Lung (tissue), 12 donors: ENCODE data around the gene ANAPC13. TPM values are rescaled to one million over a fixed set of nuclear protein-coding genes. Genes with fewer than 3 reads are reported as not detected.

ENCODE experiments used
- ATAC-seq: fragments of 200-7000 bp; cut with Tn5 transposase; one replicate; pipeline ENCODE4 v1.9.1; 2020; ENCODE audit warnings: moderate number of reproducible peaks; ENCODE audit not compliant: insufficient read depth, low FRiP score
- DNase-seq, 3 donors: peaks; one replicate each; pipeline ENCODE4 v3.0.0-alpha.2; 2013 to 2017
- H3K27ac ChIP-seq, 2 donors: one replicate each; pipeline ENCODE4 v1.5.1; 2013; ENCODE audit warnings: mild to moderate bottlenecking in 2 of 2, moderate library complexity in 2 of 2, control low read depth in 1 of 2, inconsistent platforms in 1 of 2, low read depth in 1 of 2, low read length in 1 of 2
- H3K27me3 ChIP-seq, 3 donors: one replicate each; pipeline ENCODE4 v1.5.1; 2013; ENCODE audit warnings: low read length in 2 of 3; ENCODE audit not compliant: control insufficient read depth in 3 of 3, insufficient read depth in 3 of 3
- H3K36me3 ChIP-seq, 4 donors: one replicate each; pipeline ENCODE4 v1.5.1; 2013; ENCODE audit warnings: low read length in 4 of 4, mild to moderate bottlenecking in 1 of 4, moderate library complexity in 1 of 4; ENCODE audit not compliant: control insufficient read depth in 4 of 4, insufficient read depth in 4 of 4
- H3K4me1 ChIP-seq, 5 donors: one replicate each; pipeline ENCODE4 v1.5.1; 2013; ENCODE audit warnings: low read length in 5 of 5, mild to moderate bottlenecking in 2 of 5, moderate library complexity in 1 of 5; ENCODE audit not compliant: control insufficient read depth in 5 of 5, insufficient read depth in 5 of 5
- H3K4me3 ChIP-seq: one replicate; pipeline ENCODE4 v1.5.1; 2013; ENCODE audit warnings: mild to moderate bottlenecking, control low read depth, moderate library complexity
- H3K9ac ChIP-seq, 2 donors: one replicate each; pipeline ENCODE4 v1.5.1; 2013; ENCODE audit warnings: low read length in 2 of 2, control low read depth in 1 of 2; ENCODE audit not compliant: insufficient read depth in 1 of 2
- H3K9me3 ChIP-seq, 4 donors: one replicate each; pipeline ENCODE4 v1.5.1; 2013; ENCODE audit warnings: low read length in 3 of 4, mild to moderate bottlenecking in 1 of 4, moderate library complexity in 1 of 4; ENCODE audit not compliant: control insufficient read depth in 4 of 4, insufficient read depth in 3 of 4
- CTCF ChIP-seq: IDR thresholded peaks from 2 replicates; pipeline ENCODE4 v1.5.1; 2012; ENCODE audit warnings: mild to moderate bottlenecking; ENCODE audit errors: control extremely low read depth, extremely low read depth
- WGBS, 2 donors: extraction: QIAGEN DNeasy Blood & Tissue Kit; methylation state at CpG; one replicate each; pipeline ENCODE4 v1.1.7; 2013; 5-methylcytosine and 5-hydroxymethylcytosine counted together
- polyA plus RNA-seq, 2 donors: library from polyadenylated mRNA; stranded (reverse); fragments of 200-250 nt; gene quantifications; one replicate each; pipeline ENCODE4 v1.2.1, GENCODE V29; 2013
- total RNA-seq, 2 donors: library from RNA; depleted of rRNA in 1 of 2; stranded (reverse); fragments of >200 nt in 1 of 2; gene quantifications; one replicate each; pipeline ENCODE4 v1.2.1, GENCODE V29; 2014 to 2021
- donor health status: control.
- donor health status: control.
- donor health status: Bipolar disorder and iron deficiency.
- donor health status: healthy.
- donor health status: DM: yes; HTN: yes; CAD: no.

Gene ANAPC13
- total and polyA plus RNA-seq, 4 donors = 36.9 to 85.2 (median 63.1) TPM

DNA sequence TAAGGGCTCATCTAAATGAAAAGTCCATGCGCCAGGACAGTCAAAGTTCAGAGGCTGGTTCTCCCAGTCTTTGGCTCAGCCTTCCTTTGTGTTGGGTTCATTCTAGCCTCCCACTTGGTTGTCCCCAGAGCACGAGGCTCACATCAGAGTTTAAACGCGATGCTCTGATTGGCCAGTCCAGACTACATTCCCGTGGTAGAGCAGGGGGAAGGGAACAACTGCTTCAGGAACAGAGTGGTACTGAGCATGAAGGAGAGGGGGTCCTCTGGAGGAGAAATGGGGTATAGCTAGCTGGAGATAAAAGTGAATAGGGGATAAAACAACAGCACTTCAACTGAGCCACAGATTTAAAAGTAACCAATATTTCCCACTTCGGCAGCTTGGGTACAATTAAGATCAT is 32.2 kb downstream of the ANAPC13 start:
- Histone ChIP-seq H3K4me1 (peaks cover 0 to 6% (median 0%) of the 10 kb centered on the region in 5 donors), H3K4me3 (no peak overlapping the region), H3K9ac (no peak overlapping the region), H3K27me3 (no peaks in the 10 kb centered on the region), H3K9me3 (peaks cover 0 to 2% (median 0%) of the 10 kb centered on the region in 4 donors), H3K27ac (no peak overlapping the region), H3K36me3 (no peaks in the 10 kb centered on the region)
- 64 to 82% methylated on average over 6 of the region's 6 CpGs for WGBS, 2 donors
- ATAC-seq = no peak
- DNase-seq = no peak
- TF ChIP-seq CTCF = no peak

DNA sequence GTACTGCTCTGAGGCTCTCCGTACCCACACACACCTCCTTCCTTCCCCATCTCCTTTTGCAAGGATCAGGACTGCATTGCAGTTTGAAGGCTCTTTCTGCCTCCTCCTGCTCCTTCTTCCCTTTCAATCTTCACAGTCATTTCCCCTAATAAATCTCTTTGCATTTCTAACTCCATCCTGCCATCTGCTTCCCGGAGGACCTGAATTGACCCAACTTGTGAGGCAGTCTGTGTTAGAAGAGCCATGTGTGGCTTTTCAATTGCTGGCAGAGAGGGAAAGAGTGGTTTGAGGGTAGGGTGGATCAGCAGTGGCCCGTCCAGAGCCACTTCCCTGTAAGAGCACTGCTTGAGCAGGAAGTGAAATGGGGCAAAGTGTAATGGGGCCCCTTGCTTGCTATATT is 35.8 kb downstream of the ANAPC13 start:
- no peak for TF ChIP-seq CTCF
- peaks cover 2 to 20% (median 4%) of the 10 kb centered on the region in 5 donors for H3K4me1 ChIP-seq
- ATAC-seq (no peak), DNase-seq (no peak)
- no peak overlapping the region for H3K4me3 ChIP-seq
- H3K36me3 ChIP-seq = no peaks in the 10 kb centered on the region
- H3K27ac ChIP-seq = no peak overlapping the region
- H3K9me3 ChIP-seq = no peaks in the 10 kb centered on the region
- no peaks in the 10 kb centered on the region for H3K27me3 ChIP-seq
- H3K9ac ChIP-seq = no peak overlapping the region
- WGBS, 2 donors = 27 to 41% methylated on average over 3 of the region's 3 CpGs

DNA sequence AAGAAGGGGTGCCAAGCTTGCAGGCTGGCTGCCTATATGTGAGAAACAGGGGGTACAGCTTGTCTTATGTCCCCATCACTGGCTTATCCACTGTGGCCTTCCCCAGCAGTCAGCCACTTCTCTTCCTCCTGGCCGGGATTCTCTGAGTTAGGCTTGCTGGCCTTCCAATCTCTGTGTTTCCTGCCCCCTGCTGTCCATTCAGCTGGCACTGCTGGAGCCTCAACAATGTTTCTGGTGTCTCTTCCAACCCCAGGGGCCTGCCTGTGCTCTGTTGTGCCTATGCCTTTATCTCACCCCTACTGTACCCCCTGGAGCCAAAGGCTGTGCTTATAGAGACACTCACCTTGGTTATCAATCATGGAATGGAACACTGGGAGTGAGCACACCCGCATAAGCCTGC is 36.5 kb downstream of the ANAPC13 start:
- Histone ChIP-seq H3K27ac (no peak overlapping the region), H3K4me1 (peaks cover 2 to 20% (median 4%) of the 10 kb centered on the region in 5 donors), H3K27me3 (no peaks in the 10 kb centered on the region), H3K9me3 (no peaks in the 10 kb centered on the region), H3K4me3 (no peak overlapping the region), H3K9ac (no peak overlapping the region), H3K36me3 (no peaks in the 10 kb centered on the region)
- no peak for TF ChIP-seq CTCF
- 58 to 69% methylated on average over 2 of the region's 2 CpGs for WGBS, 2 donors
- DNase-seq (peak; percentile 36 to 56 (median 36)), ATAC-seq (peak; percentile 35)

GRCh38 chr3:134448664-134449063 is 37.1 kb downstream of the ANAPC13 start:
- peaks cover 2 to 20% (median 4%) of the 10 kb centered on the region in 5 donors for H3K4me1 ChIP-seq
- DNase-seq (no peak), ATAC-seq (no peak)
- H3K9me3 ChIP-seq = no peaks in the 10 kb centered on the region
- 93 to 95% methylated on average over 5 of the region's 5 CpGs for WGBS, 2 donors
- no peak overlapping the region for H3K9ac ChIP-seq
- no peak overlapping the region for H3K4me3 ChIP-seq
- TF ChIP-seq CTCF = no peak
- no peaks in the 10 kb centered on the region for H3K27me3 ChIP-seq
- no peaks in the 10 kb centered on the region for H3K36me3 ChIP-seq
- H3K27ac ChIP-seq = no peak overlapping the region
